HG03558 (cell line): ENCODE results near the gene ADAP2.

ENCODE experiments used
- ATAC-seq: cut with Tn5 transposase; IDR thresholded peaks from one replicate; pipeline ENCODE4 v1.9.1; 2021; ENCODE audit warnings: moderate number of reproducible peaks; ENCODE audit not compliant: unreplicated experiment; ENCODE audit errors: extremely low read depth

Gene ADAP2

GRCh38 chr17:31008374-31009041 lies 86.8 kb downstream of the ADAP2 start:
- ATAC-seq, result no peak
